ENCODE data around the gene LIPM.

The LIPM gene, protein sequence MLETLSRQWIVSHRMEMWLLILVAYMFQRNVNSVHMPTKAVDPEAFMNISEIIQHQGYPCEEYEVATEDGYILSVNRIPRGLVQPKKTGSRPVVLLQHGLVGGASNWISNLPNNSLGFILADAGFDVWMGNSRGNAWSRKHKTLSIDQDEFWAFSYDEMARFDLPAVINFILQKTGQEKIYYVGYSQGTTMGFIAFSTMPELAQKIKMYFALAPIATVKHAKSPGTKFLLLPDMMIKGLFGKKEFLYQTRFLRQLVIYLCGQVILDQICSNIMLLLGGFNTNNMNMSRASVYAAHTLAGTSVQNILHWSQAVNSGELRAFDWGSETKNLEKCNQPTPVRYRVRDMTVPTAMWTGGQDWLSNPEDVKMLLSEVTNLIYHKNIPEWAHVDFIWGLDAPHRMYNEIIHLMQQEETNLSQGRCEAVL

DNA sequence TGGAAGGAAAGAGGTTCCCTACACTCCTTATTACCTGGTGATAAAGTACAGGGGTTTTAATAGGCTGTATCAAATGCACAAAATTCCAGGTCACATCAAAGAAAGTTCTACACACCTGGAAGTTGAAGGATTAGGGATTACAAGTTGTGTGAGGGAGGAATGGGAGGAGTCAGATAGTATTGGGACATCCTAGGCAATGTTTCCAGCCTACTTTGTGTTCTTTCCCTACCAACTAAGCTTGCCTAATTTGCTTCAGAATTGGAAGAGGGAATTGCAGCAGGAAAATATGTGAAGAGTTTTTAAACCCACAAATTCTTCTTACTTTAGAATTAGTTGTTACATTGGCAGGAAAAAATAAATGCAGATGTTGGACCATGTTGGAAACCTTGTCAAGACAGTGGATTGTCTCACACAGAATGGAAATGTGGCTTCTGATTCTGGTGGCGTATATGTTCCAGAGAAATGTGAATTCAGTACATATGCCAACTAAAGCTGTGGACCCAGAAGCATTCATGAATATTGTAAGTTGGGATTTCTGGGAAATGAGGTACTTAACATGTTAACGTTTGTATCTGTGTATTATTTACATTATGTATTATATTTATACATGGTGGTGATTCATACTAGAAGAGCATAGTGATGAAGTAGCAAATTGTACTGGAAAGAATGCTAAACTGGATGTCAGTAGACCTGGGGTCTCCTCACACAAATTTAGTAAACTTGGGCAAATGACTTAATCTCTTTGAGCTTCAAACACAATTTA is at the start of gene LIPM:
Gene LIPM (plus strand): TSS at position 208 of the 763 bp plus-strand sequence. CDS start 167 bp downstream, at position 375.
- Histone ChIP-seq H3K9me2 (replicated peaks; ENCODE audit: low read depth, low read length) (no peaks in the 10 kb centered on the region), H3K4me3 (ENCODE audit: low read length, poor library complexity, severe bottlenecking) (no peak within 1 kb of the TSS), H3K4me2 (ENCODE audit: low read depth, low read length, poor library complexity, severe bottlenecking) (no peak within 1 kb of the TSS), H3K27me3 (ENCODE audit: insufficient read depth, low read length, poor library complexity, severe bottlenecking) (no peaks in the 10 kb centered on the region), H3K9ac (ENCODE audit: low read depth, low read length, poor library complexity, severe bottlenecking) (no peak within 1 kb of the TSS), H3K9me3 (ENCODE audit: insufficient read depth, low read depth, low read length) (no peaks in the 10 kb centered on the region), H3K4me1 (ENCODE audit: insufficient read depth, low read length, poor library complexity, severe bottlenecking) (peaks cover 6% of the 10 kb centered on the region), H3K36me3 (ENCODE audit: insufficient read depth, low read length) (no peaks in the 10 kb centered on the region), H2AFZ (ENCODE audit: low read length) (no peak within 1 kb of the TSS), H4K20me1 (ENCODE audit: insufficient read depth, low read length, poor library complexity, severe bottlenecking) (no peaks in the 10 kb centered on the region), H3F3A (ENCODE audit: low read depth) (no peaks in the 10 kb centered on the region), H3K79me2 (ENCODE audit: insufficient read depth, low read length) (no peaks in the 10 kb centered on the region)
- TF ChIP-seq CTCF (conservative IDR thresholded peaks at IDR 0.05; ENCODE audit: low read length): no peak
- TF ChIP-seq EZH2phosphoT487 (IDR thresholded peaks at IDR 0.05; ENCODE audit: borderline replicate concordance): no peak

- 0 out of 2 replicates have a peak, but pooled peaks cover 5% of the 10 kb centered on the region for H3F3A ChIP-seq (ENCODE audit: low read depth)
- no peak overlapping the region for H3K4me3 ChIP-seq (ENCODE audit: low read length, poor library complexity, severe bottlenecking)
- peak overlapping the region; percentile 6 for H3K4me2 ChIP-seq (ENCODE audit: low read depth, low read length, poor library complexity, severe bottlenecking)
- H3K9me2 ChIP-seq (replicated peaks; ENCODE audit: low read depth, low read length): no peaks in the 10 kb centered on the region
- no peaks in the 10 kb centered on the region for H3K79me2 ChIP-seq (ENCODE audit: insufficient read depth, low read length)
- H3K27me3 ChIP-seq (ENCODE audit: insufficient read depth, low read length, poor library complexity, severe bottlenecking): no peaks in the 10 kb centered on the region
- H2AFZ ChIP-seq (ENCODE audit: low read length): no peak overlapping the region
- no peaks in the 10 kb centered on the region for H4K20me1 ChIP-seq (ENCODE audit: insufficient read depth, low read length, poor library complexity, severe bottlenecking)
- no peak for TF ChIP-seq CTCF (conservative IDR thresholded peaks at IDR 0.05; ENCODE audit: low read length)
- TF ChIP-seq EZH2phosphoT487 (IDR thresholded peaks at IDR 0.05; ENCODE audit: borderline replicate concordance): no peak
- no peaks in the 10 kb centered on the region for H3K36me3 ChIP-seq (ENCODE audit: insufficient read depth, low read length)
- H3K9ac ChIP-seq (ENCODE audit: low read depth, low read length, poor library complexity, severe bottlenecking): no peak overlapping the region
- H3K9me3 ChIP-seq (ENCODE audit: insufficient read depth, low read depth, low read length): no peaks in the 10 kb centered on the region
- H3K4me1 ChIP-seq (ENCODE audit: insufficient read depth, low read length, poor library complexity, severe bottlenecking): peaks cover 15% of the 10 kb centered on the region
Observed at GRCh38 chr10:88754287-88754686, 48.2 kb upstream of the LIPM start.

DNA sequence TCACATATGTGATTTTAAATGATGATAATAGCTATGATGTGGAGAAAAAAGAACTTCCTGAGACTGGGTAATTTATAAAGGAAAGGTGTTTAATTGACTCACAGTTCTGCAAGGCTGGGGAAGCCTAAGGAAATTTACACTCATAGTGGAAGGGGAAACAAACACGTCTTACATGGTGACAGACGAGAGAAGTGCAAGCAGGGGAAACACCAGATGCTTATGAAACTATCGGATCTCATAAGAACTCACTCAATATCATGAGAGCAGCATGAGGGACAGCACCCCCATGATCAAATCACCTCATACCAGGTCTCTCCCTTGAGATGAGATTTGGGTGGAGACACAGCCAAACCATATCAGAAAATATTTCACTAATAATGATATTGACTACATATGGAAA is 46.8 kb upstream of the LIPM start:
- Histone ChIP-seq H4K20me1 (ENCODE audit: insufficient read depth, low read length, poor library complexity, severe bottlenecking) (no peaks in the 10 kb centered on the region), H3K27me3 (ENCODE audit: insufficient read depth, low read length, poor library complexity, severe bottlenecking) (no peaks in the 10 kb centered on the region), H3K4me3 (ENCODE audit: low read length, poor library complexity, severe bottlenecking) (no peak overlapping the region), H3K9me2 (replicated peaks; ENCODE audit: low read depth, low read length) (no peaks in the 10 kb centered on the region), H3K9me3 (ENCODE audit: insufficient read depth, low read depth, low read length) (no peaks in the 10 kb centered on the region), H2AFZ (ENCODE audit: low read length) (no peak overlapping the region), H3K4me1 (ENCODE audit: insufficient read depth, low read length, poor library complexity, severe bottlenecking) (peaks cover 15% of the 10 kb centered on the region), H3K79me2 (ENCODE audit: insufficient read depth, low read length) (no peaks in the 10 kb centered on the region), H3K4me2 (ENCODE audit: low read depth, low read length, poor library complexity, severe bottlenecking) (no peak overlapping the region), H3K9ac (ENCODE audit: low read depth, low read length, poor library complexity, severe bottlenecking) (no peak overlapping the region), H3K36me3 (ENCODE audit: insufficient read depth, low read length) (no peaks in the 10 kb centered on the region), H3F3A (ENCODE audit: low read depth) (0 out of 2 replicates have a peak, but pooled peaks cover 5% of the 10 kb centered on the region)
- no peak for TF ChIP-seq EZH2phosphoT487 (IDR thresholded peaks at IDR 0.05; ENCODE audit: borderline replicate concordance)
- no peak for TF ChIP-seq CTCF (conservative IDR thresholded peaks at IDR 0.05; ENCODE audit: low read length)
